Kidney epithelial cell (primary cell): ENCODE measurements around the gene GNG12. TPM values are rescaled to one million over a fixed set of nuclear protein-coding genes. Genes with fewer than 3 reads are reported as not detected.

Experiments
- DNase-seq: peaks from one replicate; pipeline ENCODE4 v3.0.0-alpha.2; 2010; ENCODE audit warnings: low read depth
- H3K27me3 ChIP-seq: 2 replicates; pipeline ENCODE4 v1.6.0; 2011; ENCODE audit warnings: low read length; ENCODE audit not compliant: control insufficient read depth, insufficient read depth
- H3K36me3 ChIP-seq: 2 replicates; pipeline ENCODE4 v1.5.1; 2011; ENCODE audit warnings: low read length; ENCODE audit not compliant: control insufficient read depth, insufficient read depth
- H3K4me3 ChIP-seq: 2 replicates; pipeline ENCODE4 v1.5.1; 2011; ENCODE audit warnings: low read depth, mild to moderate bottlenecking, control low read depth, low read length
- total RNA-seq: library from RNA; depleted of rRNA; stranded (reverse); fragments of >200 nt; gene quantifications from 2 replicates; pipeline ENCODE4 v1.2.3, GENCODE V29; 2015
- TF ChIP-seq, protein P1 (sequence below): IDR thresholded peaks from 2 replicates; pipeline ENCODE4 v1.5.1; 2011; ENCODE audit warnings: mild to moderate bottlenecking, moderate library complexity, low read length, control low read depth, inconsistent platforms; ENCODE audit not compliant: insufficient read depth, poor library complexity, severe bottlenecking

The GNG12 gene
- total RNA-seq, 1 donor from 2014 or later: 85.7 TPM

DNA sequence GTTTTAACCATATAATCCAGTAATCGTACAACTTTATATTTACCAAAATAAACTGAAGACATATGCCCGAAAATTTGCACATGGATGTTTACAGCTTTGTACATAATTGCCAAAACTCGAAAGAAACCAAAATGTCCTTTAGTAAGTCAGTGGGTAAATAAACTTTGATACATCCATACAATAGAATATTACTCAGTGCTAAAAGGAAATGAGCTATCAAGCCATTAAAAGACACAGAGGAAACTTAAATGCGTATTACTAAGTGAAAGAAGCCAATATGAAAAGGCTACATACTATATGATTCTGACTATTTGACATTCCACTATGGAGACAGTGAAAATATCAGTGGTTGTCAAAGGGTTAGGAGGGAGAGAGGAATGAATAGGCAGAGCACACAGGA is 23.4 kb downstream of the GNG12 start:
- TF ChIP-seq, protein P1, sequence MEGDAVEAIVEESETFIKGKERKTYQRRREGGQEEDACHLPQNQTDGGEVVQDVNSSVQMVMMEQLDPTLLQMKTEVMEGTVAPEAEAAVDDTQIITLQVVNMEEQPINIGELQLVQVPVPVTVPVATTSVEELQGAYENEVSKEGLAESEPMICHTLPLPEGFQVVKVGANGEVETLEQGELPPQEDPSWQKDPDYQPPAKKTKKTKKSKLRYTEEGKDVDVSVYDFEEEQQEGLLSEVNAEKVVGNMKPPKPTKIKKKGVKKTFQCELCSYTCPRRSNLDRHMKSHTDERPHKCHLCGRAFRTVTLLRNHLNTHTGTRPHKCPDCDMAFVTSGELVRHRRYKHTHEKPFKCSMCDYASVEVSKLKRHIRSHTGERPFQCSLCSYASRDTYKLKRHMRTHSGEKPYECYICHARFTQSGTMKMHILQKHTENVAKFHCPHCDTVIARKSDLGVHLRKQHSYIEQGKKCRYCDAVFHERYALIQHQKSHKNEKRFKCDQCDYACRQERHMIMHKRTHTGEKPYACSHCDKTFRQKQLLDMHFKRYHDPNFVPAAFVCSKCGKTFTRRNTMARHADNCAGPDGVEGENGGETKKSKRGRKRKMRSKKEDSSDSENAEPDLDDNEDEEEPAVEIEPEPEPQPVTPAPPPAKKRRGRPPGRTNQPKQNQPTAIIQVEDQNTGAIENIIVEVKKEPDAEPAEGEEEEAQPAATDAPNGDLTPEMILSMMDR: no peak
- no peaks in the 10 kb centered on the region for H3K27me3 ChIP-seq

DNA sequence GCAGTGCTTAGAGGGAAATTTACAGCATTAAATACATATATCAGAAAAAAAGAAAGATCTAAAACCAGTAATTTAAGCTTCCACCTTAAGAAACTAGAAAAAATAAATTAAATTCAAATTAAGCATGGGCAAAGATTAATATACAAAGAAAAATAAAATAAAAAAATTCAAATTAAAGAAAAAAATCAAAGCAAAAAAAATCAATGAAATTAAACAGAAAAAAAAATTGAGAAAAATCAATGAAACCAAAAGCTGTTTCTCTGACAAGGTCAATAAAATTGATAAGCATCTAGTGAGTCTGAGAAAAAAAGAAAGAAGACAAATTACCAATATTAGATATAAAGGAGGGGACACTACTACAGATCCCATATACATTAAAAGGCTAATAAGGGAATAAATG is 26.0 kb downstream of the GNG12 start:
- TF ChIP-seq, protein P1: no peak

More for the DNA sequence above, 23.4 kb downstream of the GNG12 start:
- no peak for DNase-seq
- no peak overlapping the region for H3K4me3 ChIP-seq
- no peaks in the 10 kb centered on the region for H3K36me3 ChIP-seq

DNA sequence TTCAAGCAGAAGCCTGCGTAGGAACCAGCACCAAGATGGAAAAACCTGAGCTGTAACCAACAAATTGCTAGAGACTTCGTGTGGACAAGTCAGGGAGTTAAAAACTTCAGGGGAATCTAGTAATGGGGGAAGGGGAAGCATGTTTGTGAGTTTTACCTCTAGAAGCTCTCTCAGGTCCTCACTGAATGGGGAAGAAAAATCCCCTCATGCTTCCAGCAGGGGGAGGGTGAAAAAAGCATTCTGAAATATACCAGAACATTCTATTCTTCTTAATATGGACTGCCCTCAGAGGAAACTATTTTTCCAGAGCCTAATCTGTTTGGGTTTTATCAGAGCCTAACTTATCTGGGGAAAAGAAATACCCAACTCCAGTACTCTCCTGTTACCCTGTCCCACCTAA is 28.6 kb downstream of the GNG12 start:
- no peak overlapping the region for H3K4me3 ChIP-seq
- TF ChIP-seq, protein P1: peak; percentile 3
- H3K27me3 ChIP-seq: no peaks in the 10 kb centered on the region
- DNase-seq: no peak
- H3K36me3 ChIP-seq: no peaks in the 10 kb centered on the region

More for the DNA sequence above, 26.0 kb downstream of the GNG12 start:
- Histone ChIP-seq H3K27me3 (no peaks in the 10 kb centered on the region), H3K4me3 (no peak overlapping the region), H3K36me3 (no peaks in the 10 kb centered on the region)
- no peak for DNase-seq

DNA sequence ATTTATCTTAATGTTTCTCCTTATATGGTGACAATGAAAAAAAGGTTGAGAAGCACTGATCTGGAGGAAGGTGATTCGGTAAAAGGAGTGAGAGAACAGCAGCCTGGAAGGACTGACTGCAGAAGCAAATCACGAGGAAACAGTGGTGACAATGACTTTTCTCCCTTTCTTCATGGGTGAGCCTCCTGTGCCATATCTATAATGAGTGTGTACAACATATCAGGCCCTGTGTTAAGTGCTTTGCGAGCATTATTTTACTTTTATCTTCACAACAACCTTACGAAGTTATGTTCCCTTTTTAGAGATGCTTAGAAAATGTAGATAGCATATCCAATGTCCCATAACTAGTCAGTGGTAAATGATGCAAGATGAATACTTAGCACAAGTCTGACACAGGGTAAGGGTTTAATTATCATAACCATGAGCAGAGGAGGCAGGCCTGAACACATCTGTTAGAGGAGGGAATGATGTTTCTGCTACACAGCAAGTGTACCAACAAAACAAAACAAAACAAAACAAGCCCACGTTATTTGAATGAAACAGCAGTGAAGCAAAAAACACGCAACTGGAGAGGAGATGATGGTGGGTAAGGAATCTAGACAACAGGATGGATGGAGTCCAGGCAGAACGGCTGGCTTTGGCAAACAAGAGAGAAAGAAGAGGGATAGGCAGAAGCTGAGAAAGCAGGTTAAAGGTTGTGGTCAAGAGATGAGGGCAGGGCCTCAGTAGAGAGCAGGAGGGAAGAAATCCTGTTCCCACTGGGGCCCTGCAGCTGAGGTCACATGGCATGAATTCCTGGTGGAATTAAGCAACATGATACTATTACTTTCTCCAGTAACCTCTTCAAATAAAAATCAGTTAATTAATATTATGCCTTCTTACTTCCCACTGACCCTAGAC is 29.6 kb downstream of the GNG12 start:
- TF ChIP-seq, protein P1: no peak
- DNase-seq: no peak
- H3K36me3 ChIP-seq: no peaks in the 10 kb centered on the region
- no peak overlapping the region for H3K4me3 ChIP-seq
- H3K27me3 ChIP-seq: no peaks in the 10 kb centered on the region

DNA sequence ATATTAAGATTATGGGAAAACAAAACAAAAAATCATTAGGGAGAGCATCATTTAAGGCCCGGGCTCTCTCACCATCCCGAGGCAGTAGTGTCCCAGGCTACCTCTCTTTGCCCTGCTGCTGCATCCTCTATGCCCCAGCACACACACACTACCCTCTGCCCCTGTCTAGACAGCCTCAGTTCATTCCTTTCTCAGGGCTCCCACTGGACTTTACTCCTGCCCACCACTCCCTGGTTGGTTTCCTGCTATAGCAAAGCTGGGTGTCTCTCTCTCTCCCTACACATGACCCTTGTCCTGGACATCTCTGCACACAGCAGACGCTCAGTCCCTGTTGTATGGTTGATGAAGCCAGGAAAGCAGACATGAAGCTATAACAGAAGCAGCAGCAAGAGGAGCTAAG is 30.7 kb downstream of the GNG12 start:
- Histone ChIP-seq H3K4me3 (no peak overlapping the region), H3K36me3 (no peaks in the 10 kb centered on the region), H3K27me3 (no peaks in the 10 kb centered on the region)
- no peak for DNase-seq
- TF ChIP-seq, protein P1: no peak

DNA sequence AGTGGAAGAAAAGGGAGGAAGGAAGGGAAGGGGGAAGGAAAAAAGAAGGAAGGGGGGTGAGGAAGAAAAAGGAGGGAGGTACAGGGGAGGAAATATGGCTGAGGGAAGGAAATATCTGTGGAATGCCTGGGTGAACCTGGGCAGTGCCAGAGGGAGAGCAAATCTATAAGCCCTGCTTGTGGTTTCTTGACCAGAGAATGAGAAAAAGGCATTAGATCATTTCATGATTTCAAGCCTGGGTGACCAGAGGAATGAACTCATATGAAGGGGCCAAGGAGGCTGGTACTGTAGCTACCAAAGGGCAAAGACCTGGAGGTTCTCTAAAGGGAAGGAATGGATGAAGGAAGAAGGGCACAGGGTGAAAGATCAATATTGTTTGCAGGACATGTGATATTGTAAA is 31.4 kb downstream of the GNG12 start:
- DNase-seq: peak; percentile 80

More for the DNA sequence above, 31.4 kb downstream of the GNG12 start:
- no peaks in the 10 kb centered on the region for H3K27me3 ChIP-seq
- TF ChIP-seq, protein P1: no peak
- no peak overlapping the region for H3K4me3 ChIP-seq
- no peaks in the 10 kb centered on the region for H3K36me3 ChIP-seq
